Stimulated activated CD4-positive, alpha-beta T cell treated with anti-CD3 and anti-CD28 coated beads, TNF-alpha, amount 100 ng/mL, for 4 hours (primary cell): ENCODE results near the gene PCGF6.

ENCODE experiments used
- DNase-seq, 3 experiments: peaks; one replicate each; pipeline ENCODE4 v3.0.0-alpha.2; 2020; ENCODE audit warnings: low read depth in 3 of 3

Gene PCGF6

DNA sequence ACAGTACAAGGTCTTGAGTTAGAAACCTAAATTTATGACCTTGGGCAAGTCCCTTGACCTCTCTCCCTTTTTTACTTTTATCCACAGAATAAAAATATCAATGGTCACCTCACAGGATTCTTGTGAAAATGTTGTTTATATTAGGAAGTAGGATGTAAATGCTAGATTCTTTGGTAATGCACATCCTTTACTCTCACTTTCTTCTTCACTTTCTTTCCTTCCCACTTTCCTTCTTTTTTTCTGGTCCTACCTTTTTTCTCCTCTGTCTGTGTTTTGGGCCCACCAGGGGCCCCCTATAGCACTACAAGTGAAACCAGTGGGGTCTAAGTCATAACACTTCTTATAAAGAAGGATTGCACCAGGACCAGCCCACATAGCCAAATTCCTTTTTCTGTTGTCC is 93.1 kb downstream of the PCGF6 start:
- DNase-seq = no peak

DNA sequence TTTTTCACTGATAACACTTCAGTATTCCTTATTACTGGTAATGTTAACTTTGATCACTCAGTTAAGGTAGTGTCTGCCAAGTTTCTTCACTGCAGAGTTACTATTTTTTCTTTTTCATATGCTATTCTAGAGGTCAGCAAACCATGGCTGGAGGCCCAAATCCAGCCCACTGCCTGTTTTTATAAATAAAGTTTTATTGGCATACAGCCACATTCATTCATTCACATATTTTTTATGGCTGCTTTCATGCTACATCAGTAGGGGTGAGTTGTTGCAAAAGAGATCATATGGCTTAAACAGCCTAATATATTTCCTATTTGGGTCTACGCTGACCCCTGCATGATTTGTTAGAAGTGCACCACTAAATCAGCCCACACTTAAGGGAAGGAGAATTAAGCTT is 94.3 kb downstream of the PCGF6 start:
- no peak for DNase-seq

DNA sequence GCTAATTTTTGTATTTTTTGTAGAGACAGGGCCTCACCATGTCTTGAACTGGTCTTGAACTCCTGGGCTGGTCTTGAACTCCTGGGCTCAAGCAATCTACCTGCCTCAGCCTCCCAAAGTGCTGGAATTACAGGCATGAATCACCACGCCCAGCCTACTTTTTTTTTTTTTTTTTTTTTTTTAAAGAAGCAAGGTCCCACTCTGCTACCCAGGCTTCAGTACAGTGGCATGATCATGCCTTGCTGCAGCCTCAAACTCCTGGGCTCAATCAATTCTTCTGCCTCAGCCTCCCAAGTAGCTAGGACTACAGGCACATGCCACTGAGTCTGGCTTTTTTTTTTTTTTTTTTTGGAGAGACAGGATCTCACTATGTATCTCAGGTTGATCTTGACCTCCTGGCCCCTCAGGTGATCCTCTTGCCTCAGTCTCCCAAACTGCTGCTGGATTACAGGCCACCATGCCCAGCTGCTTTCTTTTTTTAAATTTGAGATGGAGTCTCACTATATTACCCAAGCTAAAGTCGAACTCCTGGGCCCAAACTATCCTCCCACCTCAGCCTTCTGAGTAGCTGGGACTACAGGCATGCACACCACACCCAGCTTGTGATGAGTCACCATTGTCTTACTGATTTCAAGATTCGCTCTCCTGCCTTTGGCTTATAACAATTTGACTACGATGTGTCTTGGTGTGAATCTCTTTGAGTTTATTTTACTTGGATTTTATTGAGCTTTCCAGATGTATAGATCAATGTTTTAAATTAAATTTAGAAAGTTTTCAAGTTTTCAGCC is 96.2 kb downstream of the PCGF6 start:
- no peak for DNase-seq

DNA sequence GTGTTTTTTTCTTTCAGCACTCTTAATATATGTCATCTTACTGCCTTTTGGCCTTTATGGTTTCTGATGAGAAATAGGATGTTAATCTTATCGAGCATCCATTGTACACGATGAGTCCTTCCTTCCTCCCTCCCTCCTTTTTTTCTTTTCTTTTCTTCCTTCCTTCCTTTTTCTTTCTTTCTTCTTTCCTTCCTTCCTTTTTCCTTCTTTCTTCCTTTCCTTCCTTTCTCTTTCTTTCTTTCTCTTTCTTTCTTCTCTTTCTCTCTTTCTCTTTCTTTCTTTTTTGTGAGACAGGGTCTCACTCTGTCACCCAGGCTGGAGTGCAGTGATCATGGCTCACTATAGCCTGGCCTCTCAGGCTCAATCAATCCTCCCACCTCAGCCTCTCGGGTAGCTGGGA is 96.8 kb downstream of the PCGF6 start:
- no peak for DNase-seq
